H1 (cell line): Measurements from ENCODE around the gene DCLRE1B. TPM values are rescaled to one million over a fixed set of nuclear protein-coding genes. Genes with fewer than 3 reads are reported as not detected.

Experiments used
- CTCF ChIA-PET: fragments of 300-600 bp; sonication (Branson Sonifier 250); formaldehyde crosslinking; loops from one replicate; lab custom pipeline; 2021; ENCODE audit not compliant: partially characterized antibody; lab: Charles Lee
- POLR2A ChIA-PET: fragments of 300-600 bp; sonication (Branson Sonifier 250); formaldehyde crosslinking; loops from one replicate; lab custom pipeline; 2021; ENCODE audit warnings: inconsistent platforms; ENCODE audit not compliant: partially characterized antibody; lab: Charles Lee
- DNase-seq, 2 experiments: peaks; one replicate each; pipeline versions ENCODE4 v3.0.0 to v3.0.0-alpha.2; 2010 to 2022; ENCODE audit warnings: low spot score in 2 of 2, low read depth in 1 of 2, mixed read lengths in 1 of 2
- FAIRE-seq: peaks from 2 replicates; lab custom pipeline; 2011; peaks lifted over from hg19 to GRCh38; lab: Jason Lieb, UNC
- H2AFZ ChIP-seq: 2 replicates; pipeline ENCODE4 v1.8.1; 2012; ENCODE audit warnings: low read length, inconsistent platforms
- H2AK5ac ChIP-seq: 2 replicates; pipeline ENCODE4 v1.6.1; 2013; ENCODE audit warnings: low read depth, low read length
- H2BK120ac ChIP-seq: replicated peaks from 2 replicates; pipeline ENCODE3; 2013; ENCODE audit warnings: low read depth, low read length, inconsistent platforms
- H2BK12ac ChIP-seq: 2 replicates; pipeline ENCODE4 v1.6.1; 2013; ENCODE audit warnings: low read depth, low read length
- H2BK15ac ChIP-seq: 2 replicates; pipeline ENCODE4 v1.6.1; 2013; ENCODE audit warnings: low read length
- H2BK20ac ChIP-seq: 2 replicates; pipeline ENCODE4 v1.6.1; 2013; ENCODE audit warnings: low read length
- H2BK5ac ChIP-seq: 2 replicates; pipeline ENCODE4 v1.6.1; 2013; ENCODE audit warnings: low read depth, low read length
- H3K14ac ChIP-seq: 2 replicates; pipeline ENCODE4 v1.6.1; 2013; ENCODE audit warnings: inconsistent platforms; ENCODE audit not compliant: insufficient read length
- H3K18ac ChIP-seq: 2 replicates; pipeline ENCODE4 v1.6.1; 2013; ENCODE audit warnings: low read length; ENCODE audit errors: extremely low read depth
- H3K23ac ChIP-seq: 2 replicates; pipeline ENCODE4 v1.6.1; 2013; ENCODE audit warnings: inconsistent platforms; ENCODE audit not compliant: insufficient read length
- H3K23me2 ChIP-seq: 2 replicates; pipeline ENCODE4 v1.6.1; 2013; ENCODE audit warnings: low read depth, low read length
- H3K27ac ChIP-seq: 2 replicates; pipeline ENCODE4 v1.6.1; 2011; ENCODE audit warnings: low read depth, low read length, inconsistent platforms
- H3K27me3 ChIP-seq, 4 experiments: replicated peaks in 1 of 4; 1 replicate in 1 of 4; 2 replicates in 3 of 4; pipeline versions ENCODE4 v1.6.1 to v1.8.1; 2011 to 2013; ENCODE audit warnings: low read length in 3 of 4, mild to moderate bottlenecking in 3 of 4, inconsistent platforms in 2 of 4, mixed read lengths in 2 of 4, moderate library complexity in 1 of 4; ENCODE audit not compliant: control insufficient read depth in 3 of 4, insufficient read depth in 3 of 4; ENCODE audit errors: extremely low read depth in 1 of 4
- H3K36me3 ChIP-seq, 4 experiments: 2 replicates each; pipeline versions ENCODE4 v1.6.1 to v1.8.1; 2011 to 2013; ENCODE audit warnings: mild to moderate bottlenecking in 4 of 4, low read length in 3 of 4, moderate library complexity in 2 of 4, control low read depth in 1 of 4, inconsistent platforms in 1 of 4; ENCODE audit not compliant: insufficient read depth in 4 of 4, control insufficient read depth in 2 of 4
- H3K4ac ChIP-seq: replicated peaks from 2 replicates; pipeline ENCODE3; 2013; ENCODE audit warnings: low read length, low read depth, mixed read lengths, inconsistent platforms; ENCODE audit not compliant: insufficient read length
- H3K4me1 ChIP-seq, 4 experiments: replicated peaks in 1 of 4; 1 replicate in 1 of 4; 2 replicates in 3 of 4; pipeline versions ENCODE4 v1.6.1 to v1.8.1; 2011 to 2013; ENCODE audit warnings: low read length in 3 of 4, inconsistent platforms in 2 of 4, mixed read lengths in 1 of 4; ENCODE audit not compliant: insufficient read depth in 4 of 4, control insufficient read depth in 3 of 4
- H3K4me2 ChIP-seq, 2 experiments: 2 replicates each; pipeline versions ENCODE4 v1.6.1 to v1.8.1; 2011 to 2013; ENCODE audit warnings: low read depth in 2 of 2, low read length in 2 of 2, control low read depth in 1 of 2, inconsistent platforms in 1 of 2, mild to moderate bottlenecking in 1 of 2; ENCODE audit not compliant: insufficient read depth in 1 of 2
- H3K4me3 ChIP-seq, 4 experiments: fragments of 200-600, 300-600 bp in 1 of 4; sonication (generic), shearing (Covaris generic), sonication (Bioruptor Twin) in 1 of 4; 2 replicates each; pipeline versions ENCODE4 v1.5.1 to v1.8.1; 2011 to 2016; ENCODE audit warnings: low read length in 4 of 4, low read depth in 3 of 4, control low read depth in 2 of 4, inconsistent platforms in 2 of 4, mild to moderate bottlenecking in 2 of 4, mixed read lengths in 1 of 4, moderate library complexity in 1 of 4; ENCODE audit not compliant: insufficient read depth in 2 of 4; ENCODE audit errors: extremely low read depth in 1 of 4
- H3K56ac ChIP-seq: replicated peaks from 2 replicates; pipeline ENCODE3; 2013; ENCODE audit warnings: low read depth, mild to moderate bottlenecking, mixed read lengths, low read length, inconsistent platforms; ENCODE audit not compliant: insufficient read length
- H3K79me1 ChIP-seq: 2 replicates; pipeline ENCODE4 v1.6.1; 2013; ENCODE audit warnings: low read depth, low read length, control low read depth
- H3K79me2 ChIP-seq, 2 experiments: 2 replicates each; pipeline versions ENCODE4 v1.6.1 to v1.8.1; 2012 to 2013; ENCODE audit warnings: low read length in 2 of 2, mild to moderate bottlenecking in 2 of 2, inconsistent platforms in 1 of 2; ENCODE audit not compliant: insufficient read depth in 2 of 2, control insufficient read depth in 1 of 2
- H3K9ac ChIP-seq, 4 experiments: replicated peaks in 1 of 4; 1 replicate in 1 of 4; 2 replicates in 3 of 4; pipeline versions ENCODE4 v1.6.1 to v1.8.1; 2011 to 2013; ENCODE audit warnings: low read depth in 3 of 4, low read length in 3 of 4, control low read depth in 2 of 4, mild to moderate bottlenecking in 2 of 4, moderate library complexity in 2 of 4, inconsistent platforms in 1 of 4; ENCODE audit errors: extremely low read depth in 1 of 4
- H3K9me3 ChIP-seq, 2 experiments: 2 replicates each; pipeline versions ENCODE4 v1.6.1 to v1.8.1; 2012 to 2013; ENCODE audit warnings: mild to moderate bottlenecking in 2 of 2, moderate library complexity in 2 of 2, control low read depth in 1 of 2, inconsistent platforms in 1 of 2, low read depth in 1 of 2, low read length in 1 of 2, mixed read lengths in 1 of 2; ENCODE audit not compliant: insufficient read depth in 2 of 2
- H4K20me1 ChIP-seq, 2 experiments: replicated peaks in 1 of 2; 2 replicates each; pipeline versions ENCODE3 to v1.8.1; 2011 to 2013; ENCODE audit warnings: inconsistent platforms in 2 of 2, low read length in 2 of 2, mild to moderate bottlenecking in 1 of 2; ENCODE audit not compliant: insufficient read depth in 2 of 2, control insufficient read depth in 1 of 2
- H4K5ac ChIP-seq: 2 replicates; pipeline ENCODE4 v1.6.1; 2013; ENCODE audit warnings: low read length, low read depth, mixed read lengths, inconsistent platforms; ENCODE audit not compliant: insufficient read length
- H4K8ac ChIP-seq: 2 replicates; pipeline ENCODE4 v1.8.0; 2013; ENCODE audit warnings: mild to moderate bottlenecking, moderate library complexity, low read length, inconsistent platforms; ENCODE audit not compliant: insufficient read depth; ENCODE audit errors: extremely low read depth
- H4K91ac ChIP-seq: replicated peaks from 2 replicates; pipeline ENCODE3; 2013; ENCODE audit warnings: low read length, mixed read lengths, inconsistent platforms; ENCODE audit not compliant: insufficient read length
- BRCA1 ChIP-seq: IDR thresholded peaks from 2 replicates; pipeline ENCODE4 v1.6.1; 2012; ENCODE audit warnings: low read depth, low read length, improper control_type of control experiment
- CTBP2 ChIP-seq: IDR thresholded peaks from 2 replicates; pipeline ENCODE4 v1.7.0; 2011; ENCODE audit warnings: borderline replicate concordance, mild to moderate bottlenecking, moderate library complexity, mixed read lengths, low read length; ENCODE audit not compliant: insufficient read depth, insufficient read length
- E2F6 ChIP-seq: IDR thresholded peaks from 2 replicates; pipeline ENCODE4 v1.6.1; 2012; ENCODE audit warnings: inconsistent platforms
- GABPA ChIP-seq: IDR thresholded peaks from 2 replicates; pipeline ENCODE4 v1.6.1; 2011; ENCODE audit warnings: mild to moderate bottlenecking, low read length, moderate library complexity, borderline replicate concordance; ENCODE audit not compliant: insufficient read depth
- GTF2F1 ChIP-seq: IDR thresholded peaks from 2 replicates; pipeline ENCODE4 v1.6.1; 2012; ENCODE audit warnings: low read depth, low read length, improper control_type of control experiment, borderline replicate concordance
- MAX ChIP-seq: IDR thresholded peaks from 2 replicates; pipeline ENCODE4 v1.6.1; 2012; ENCODE audit warnings: inconsistent platforms
- NANOG ChIP-seq: IDR thresholded peaks from 2 replicates; pipeline ENCODE4 v1.6.1; 2011; ENCODE audit warnings: low read length, low read depth, mild to moderate bottlenecking, inconsistent platforms; ENCODE audit not compliant: insufficient read depth, poor library complexity, severe bottlenecking
- RNF2 ChIP-seq: fragments of 200-900, 300-1000 bp; sonication (generic); IDR thresholded peaks from 2 replicates; pipeline ENCODE4 v1.7.1; 2016; ENCODE audit warnings: borderline replicate concordance, low read depth, mild to moderate bottlenecking, antibody characterized with exemption, low read length; ENCODE audit not compliant: poor library complexity, severe bottlenecking; ENCODE audit errors: missing control alignments
- TEAD4 ChIP-seq: IDR thresholded peaks from 2 replicates; pipeline ENCODE4 v1.6.1; 2012; ENCODE audit warnings: low read depth, low read length, inconsistent platforms, mixed read lengths
- polyA plus RNA-seq, 7 experiments: library from polyadenylated mRNA; depleted of rRNA in 3 of 7; stranded (reverse) in 5 of 7; unstranded in 2 of 7; fragments of >200 nt in 5 of 7; fragments of 200-250 nt in 2 of 7; gene quantifications; 1 replicate in 5 of 7; 2 replicates in 1 of 7; 4 replicates in 1 of 7; pipeline versions ENCODE4 v1.2.1 to v1.2.3, GENCODE V29; 2011 to 2013; ENCODE audit warnings: missing spikeins in 2 of 7, mixed read lengths in 2 of 7
- total RNA-seq: library from RNA; stranded (reverse); fragmentation: NEBNext Ultra II Directional; extraction: Animal tissue kit (Norgen Biotek cat#: 25700); gene quantifications from 2 replicates; pipeline ENCODE4 v1.2.1, GENCODE V29; 2021

DCLRE1B gene
- total and polyA plus RNA-seq, 2 of the 8 experiments (the other 6 are each of a cell fraction or from before 2014, with no cell fraction given), result 5.5 to 11.0 TPM

- Histone ChIP-seq H2BK120ac (no peak overlapping the region), H2BK12ac (no peak overlapping the region), H3K4me1 (no peaks in the 10 kb centered on the region), H3K9ac (no peak overlapping the region), H3K18ac (no peak overlapping the region), H3K4me3 (no peak overlapping the region), H2BK5ac (no peak overlapping the region), H2AFZ (no peak overlapping the region), H3K79me1 (no peaks in the 10 kb centered on the region; the same call in 1 of the 2 replicates), H2BK20ac (no peak overlapping the region), H3K14ac (no peak overlapping the region), H3K4me2 (no peak overlapping the region), H2AK5ac (no peak overlapping the region), H3K79me2 (peaks cover 0 to 48% of the 10 kb centered on the region in 2 experiments; a peak in 3 of 4 replicates), H3K27ac (no peak overlapping the region), H4K8ac (no peak overlapping the region), H4K5ac (no peak overlapping the region), H3K23ac (no peak overlapping the region), H2BK15ac (no peak overlapping the region), H3K23me2 (no peaks in the 10 kb centered on the region), H3K4ac (no peak overlapping the region), H4K20me1 (peaks cover 1 to 5% of the 10 kb centered on the region in 2 experiments), H3K9me3 (no peaks in the 10 kb centered on the region), H3K27me3 (no peaks in the 10 kb centered on the region), H3K56ac (no peak overlapping the region), H3K36me3 (peaks cover 5 to 22% (median 6%) of the 10 kb centered on the region in 4 experiments), H4K91ac (no peak overlapping the region)
- no peak for DNase-seq
- FAIRE-seq, result no peak
- ChIA-PET CTCF (interaction anchor here (0.6 to 1.2 kb wide), 2 partner anchors 10 to 33 kb away, joined by 3 read pairs; no protein-coding TSS in a partner anchor), POLR2A (no interaction called here)
- no peak for TF ChIP-seq BRCA1
- no peak for TF ChIP-seq MAX
- no peak for TF ChIP-seq CTBP2
- no peak for TF ChIP-seq TEAD4
- TF ChIP-seq NANOG, result no peak
- no peak for TF ChIP-seq E2F6
- TF ChIP-seq RNF2, result no peak
- no peak for TF ChIP-seq GABPA
- no peak for TF ChIP-seq GTF2F1
Observed at GRCh38 chr1:113943028-113943811, 38.1 kb downstream of the DCLRE1B start.
